G401 (cell line): ENCODE results near the gene MRM1. TPM values are rescaled to one million over a fixed set of nuclear protein-coding genes. Genes with fewer than 3 reads are reported as not detected.

Experiments used
- DNase-seq: peaks from one replicate; pipeline ENCODE4 v3.0.0-alpha.2; 2015; ENCODE audit warnings: low spot score
- in situ Hi-C: cut with HindIII; loops from 2 replicates; pipeline ENCODE4 v1.10.0; 2016; ENCODE audit warnings: low sequenced_read_pairs, mixed read lengths
- total RNA-seq: library from RNA; depleted of rRNA; stranded (reverse); fragments of >200 nt; shearing (Covaris generic); gene quantifications from 2 replicates; pipeline ENCODE4 v1.2.3, GENCODE V29; 2014; rRNA removed

MRM1 gene
- total RNA-seq, 1 experiment from 2014 or later = 18.4 TPM

- peak; percentile 30 for DNase-seq
- in situ Hi-C loops = loop anchor here (5.0 kb wide), 1 partner anchor 94 kb away; no protein-coding TSS in a partner anchor
Measured at GRCh38 chr17:36657763-36658490, 56.5 kb downstream of the MRM1 start.

Other genes starting within 250 kb of the MRM1 start
- not detected in 2 replicates for gene TBC1D3H, start 213.1 kb upstream of the MRM1 start, total RNA-seq
- 46.7 and 72.4 TPM in 2 replicates for gene ZNHIT3, start 114.9 kb upstream of the MRM1 start, total RNA-seq
- 38.7 and 51.8 TPM in 2 replicates for gene MYO19, start 66.7 kb upstream of the MRM1 start, total RNA-seq
- gene PIGW, start 66.6 kb upstream of the MRM1 start, total RNA-seq = 3.8 and 9.0 TPM in 2 replicates
- gene GGNBP2, start 56.7 kb upstream of the MRM1 start, total RNA-seq = 39.8 and 51.4 TPM in 2 replicates
- gene DHRS11, start 9.7 kb upstream of the MRM1 start, total RNA-seq = 35.1 and 38.0 TPM in 2 replicates